Mesenchymal stem cell (in vitro differentiated cells and primary cell): ENCODE measurements around the gene MYH11.

Source experiments
- DNase-seq: peaks from one replicate; pipeline ENCODE4 v3.0.0-alpha.2; 2013
- H2AFZ ChIP-seq: one replicate; pipeline ENCODE4 v1.6.1; 2013; ENCODE audit warnings: low read depth, mild to moderate bottlenecking, control low read depth, inconsistent platforms, low read length, moderate library complexity
- H2AK5ac ChIP-seq: 2 replicates; pipeline ENCODE4 v1.6.1; 2013; ENCODE audit warnings: low read length, moderate library complexity, mild to moderate bottlenecking, inconsistent platforms; ENCODE audit not compliant: severe bottlenecking
- H2BK120ac ChIP-seq: one replicate; pipeline ENCODE4 v1.6.1; 2013; ENCODE audit warnings: low read depth, mild to moderate bottlenecking, inconsistent platforms, low read length, moderate library complexity
- H2BK12ac ChIP-seq, 2 experiments: one replicate each; pipeline ENCODE4 v1.6.1; 2013; ENCODE audit warnings: inconsistent platforms in 2 of 2, low read length in 2 of 2, mild to moderate bottlenecking in 2 of 2, moderate library complexity in 2 of 2, control low read depth in 1 of 2
- H2BK15ac ChIP-seq: one replicate; pipeline ENCODE4 v1.6.1; 2013; ENCODE audit warnings: mild to moderate bottlenecking, low read depth, inconsistent platforms; ENCODE audit not compliant: poor library complexity, severe bottlenecking
- H2BK5ac ChIP-seq: 2 replicates; pipeline ENCODE4 v1.6.1; 2013; ENCODE audit warnings: low read depth, mild to moderate bottlenecking, low read length, control low read depth, inconsistent platforms; ENCODE audit not compliant: poor library complexity, severe bottlenecking
- H3K14ac ChIP-seq, 2 experiments: one replicate each; pipeline ENCODE4 v1.6.1; 2013; ENCODE audit warnings: inconsistent platforms in 2 of 2, low read length in 2 of 2, control low read depth in 1 of 2, mild to moderate bottlenecking in 1 of 2, moderate library complexity in 1 of 2
- H3K18ac ChIP-seq, 2 experiments: one replicate each; pipeline ENCODE4 v1.6.1; 2013; ENCODE audit warnings: inconsistent platforms in 2 of 2, low read length in 2 of 2, control low read depth in 1 of 2, low read depth in 1 of 2, mild to moderate bottlenecking in 1 of 2
- H3K23ac ChIP-seq, 2 experiments: one replicate each; pipeline ENCODE4 v1.6.1; 2013; ENCODE audit warnings: inconsistent platforms in 2 of 2, low read length in 2 of 2, mild to moderate bottlenecking in 2 of 2, moderate library complexity in 2 of 2, control low read depth in 1 of 2
- H3K27ac ChIP-seq: 2 replicates; pipeline ENCODE4 v1.5.1; 2013; ENCODE audit warnings: mild to moderate bottlenecking, moderate library complexity, low read length, control low read depth, inconsistent platforms; ENCODE audit not compliant: poor library complexity, severe bottlenecking
- H3K27me3 ChIP-seq, 2 experiments: 2 replicates each; pipeline versions ENCODE4 v1.6.1 to v1.7.0; 2013; ENCODE audit warnings: low read length in 2 of 2, mild to moderate bottlenecking in 2 of 2, moderate library complexity in 2 of 2, control low read depth in 1 of 2, inconsistent platforms in 1 of 2; ENCODE audit not compliant: control insufficient read depth in 1 of 2, insufficient read depth in 1 of 2
- H3K36me3 ChIP-seq, 2 experiments: 2 replicates each; pipeline versions ENCODE4 v1.6.1 to v1.7.0; 2013; ENCODE audit warnings: low read length in 2 of 2, control low read depth in 1 of 2, inconsistent platforms in 1 of 2, low read depth in 1 of 2, mild to moderate bottlenecking in 1 of 2; ENCODE audit not compliant: insufficient read depth in 2 of 2, control insufficient read depth in 1 of 2
- H3K4ac ChIP-seq, 2 experiments: one replicate each; pipeline ENCODE4 v1.6.1; 2013; ENCODE audit warnings: inconsistent platforms in 2 of 2, low read length in 2 of 2, mild to moderate bottlenecking in 2 of 2, moderate library complexity in 2 of 2, control low read depth in 1 of 2, low read depth in 1 of 2
- H3K4me1 ChIP-seq: 2 replicates; pipeline ENCODE4 v1.6.1; 2013; ENCODE audit warnings: low read depth, low read length, control low read depth; ENCODE audit not compliant: control insufficient read depth, insufficient read depth
- H3K4me2 ChIP-seq: 2 replicates; pipeline ENCODE4 v1.6.1; 2013; ENCODE audit warnings: low read length, mild to moderate bottlenecking, inconsistent platforms; ENCODE audit not compliant: poor library complexity, severe bottlenecking
- H3K4me3 ChIP-seq, 2 experiments: 2 replicates each; pipeline versions ENCODE4 v1.5.1 to v1.7.0; 2013; ENCODE audit warnings: low read length in 2 of 2, mild to moderate bottlenecking in 2 of 2, control low read depth in 1 of 2, low read depth in 1 of 2; ENCODE audit not compliant: insufficient read depth in 1 of 2
- H3K79me1 ChIP-seq: replicated peaks from 2 replicates; pipeline ENCODE4 v1.6.1; 2013; ENCODE audit warnings: mild to moderate bottlenecking, control low read depth, low read length, inconsistent platforms; ENCODE audit not compliant: poor library complexity, severe bottlenecking
- H3K9ac ChIP-seq: 2 replicates; pipeline ENCODE4 v1.7.0; 2013; ENCODE audit warnings: mild to moderate bottlenecking, low read length, moderate library complexity
- H3K9me3 ChIP-seq: 2 replicates; pipeline ENCODE4 v1.7.0; 2013; ENCODE audit warnings: mild to moderate bottlenecking, low read length; ENCODE audit not compliant: control insufficient read depth
- H4K8ac ChIP-seq: one replicate; pipeline ENCODE4 v1.6.1; 2013; ENCODE audit warnings: inconsistent platforms, mild to moderate bottlenecking, low read length, moderate library complexity
- H4K91ac ChIP-seq: one replicate; pipeline ENCODE4 v1.6.1; 2013; ENCODE audit warnings: mild to moderate bottlenecking, low read length, inconsistent platforms
- WGBS: methylation state at CpG from one replicate; pipeline ENCODE4 v1.1.7; 2013; ENCODE audit warnings: mixed read lengths; 5-methylcytosine and 5-hydroxymethylcytosine counted together

MYH11 gene

GRCh38 chr16:15888072-15888976 lies 31.5 kb upstream of the MYH11 start, which contains the start of gene CEP20:
CEP20 (minus strand) TSS chr16:15888603; CDS start chr16:15888585, 18 bp downstream.
- peak within 1 kb of the TSS; percentile 9 for H2BK120ac ChIP-seq
- no peak within 1 kb of the TSS for H3K23ac ChIP-seq
- peak within 1 kb of the TSS; percentile 99 for H3K9ac ChIP-seq
- H3K27me3 ChIP-seq = no peaks in the 10 kb centered on the region
- peaks cover 2% of the 10 kb centered on the region for H3K4me1 ChIP-seq
- peak within 1 kb of the TSS; percentile 43 for H2AK5ac ChIP-seq
- H3K4me3 ChIP-seq = peak within 1 kb of the TSS; percentile 88 to 95
- peak within 1 kb of the TSS; percentile 66 for H2BK5ac ChIP-seq
- H3K4me2 ChIP-seq = peak within 1 kb of the TSS; percentile 86
- no peaks in the 10 kb centered on the region for H3K9me3 ChIP-seq
- WGBS = 4% methylated on average over 41 of the region's 41 CpGs
- H2BK12ac ChIP-seq = peak within 1 kb of the TSS in 1 of 2 experiments; percentile 63
- peak within 1 kb of the TSS; percentile 56 for H2BK15ac ChIP-seq
- peak within 1 kb of the TSS; percentile 92 for H4K8ac ChIP-seq
- peak; percentile 99 for DNase-seq
- H2AFZ ChIP-seq = peak within 1 kb of the TSS; percentile 69
- H3K18ac ChIP-seq = peak within 1 kb of the TSS; percentile 76 to 95
- peak within 1 kb of the TSS; percentile 61 for H4K91ac ChIP-seq
- peaks cover 4 to 10% of the 10 kb centered on the region in 2 experiments for H3K36me3 ChIP-seq
- peak within 1 kb of the TSS; percentile 84 for H3K27ac ChIP-seq
- peaks cover 4% of the 10 kb centered on the region for H3K79me1 ChIP-seq
- H3K14ac ChIP-seq = peak within 1 kb of the TSS in 1 of 2 experiments; percentile 87
- H3K4ac ChIP-seq = peak within 1 kb of the TSS; percentile 83 to 86

- WGBS = 95% methylated on average over 4 of the region's 4 CpGs
- Histone ChIP-seq H2BK12ac (no peak overlapping the region), H4K91ac (no peak overlapping the region)
Observed at GRCh38 chr16:15887283-15887682, 30.5 kb upstream of the MYH11 start.

GRCh38 chr16:15886078-15886477 lies 29.2 kb upstream of the MYH11 start:
- H4K8ac ChIP-seq = no peak overlapping the region
- H3K18ac ChIP-seq = no peak overlapping the region
- H3K36me3 ChIP-seq = peaks cover 17 to 30% of the 10 kb centered on the region in 2 experiments
- H2BK15ac ChIP-seq = no peak overlapping the region
- H3K4me1 ChIP-seq = peaks cover 3% of the 10 kb centered on the region
- H3K27me3 ChIP-seq = no peaks in the 10 kb centered on the region
- H2BK5ac ChIP-seq = no peak overlapping the region
- no peak overlapping the region for H4K91ac ChIP-seq
- no peak overlapping the region for H3K4ac ChIP-seq
- DNase-seq = no peak
- H3K9me3 ChIP-seq = no peaks in the 10 kb centered on the region
- H2BK12ac ChIP-seq = no peak overlapping the region
- H3K23ac ChIP-seq = no peak overlapping the region
- peaks cover 16% of the 10 kb centered on the region for H3K79me1 ChIP-seq
- H3K4me2 ChIP-seq = no peak overlapping the region
- 57% methylated on average over 1 of the region's 1 CpG for WGBS
- H3K27ac ChIP-seq = no peak overlapping the region
- H3K9ac ChIP-seq = peak overlapping the region; percentile 3
- no peak overlapping the region for H3K14ac ChIP-seq
- no peak overlapping the region for H3K4me3 ChIP-seq
- H2AFZ ChIP-seq = no peak overlapping the region
- no peak overlapping the region for H2AK5ac ChIP-seq
- no peak overlapping the region for H2BK120ac ChIP-seq

More at GRCh38 chr16:15887283-15887682, 30.5 kb upstream of the MYH11 start:
- H3K79me1 ChIP-seq = peaks cover 9% of the 10 kb centered on the region
- H3K4ac ChIP-seq = no peak overlapping the region
- no peak overlapping the region for H3K23ac ChIP-seq
- no peak overlapping the region for H2BK120ac ChIP-seq
- H2AK5ac ChIP-seq = no peak overlapping the region
- no peak overlapping the region for H3K14ac ChIP-seq
- peak overlapping the region; percentile 86 for H3K4me2 ChIP-seq
- H3K27me3 ChIP-seq = no peaks in the 10 kb centered on the region
- H3K27ac ChIP-seq = no peak overlapping the region
- H3K9ac ChIP-seq = peak overlapping the region; percentile 99
- peaks cover 11 to 20% of the 10 kb centered on the region in 2 experiments for H3K36me3 ChIP-seq
- peak; percentile 8 for DNase-seq
- no peaks in the 10 kb centered on the region for H3K9me3 ChIP-seq
- H2BK5ac ChIP-seq = no peak overlapping the region
- H3K4me1 ChIP-seq = peaks cover 3% of the 10 kb centered on the region
- no peak overlapping the region for H2BK15ac ChIP-seq
- H3K4me3 ChIP-seq = peak overlapping the region in 1 of 2 experiments; percentile 95
- H2AFZ ChIP-seq = no peak overlapping the region
- no peak overlapping the region for H4K8ac ChIP-seq
- no peak overlapping the region for H3K18ac ChIP-seq

GRCh38 chr16:15885560-15886001 lies 28.8 kb upstream of the MYH11 start:
- H2BK120ac ChIP-seq = no peak overlapping the region
- no peak overlapping the region for H3K14ac ChIP-seq
- H3K79me1 ChIP-seq = peaks cover 16% of the 10 kb centered on the region
- H3K4me3 ChIP-seq = no peak overlapping the region
- WGBS = 98% methylated on average over 5 of the region's 5 CpGs
- no peak overlapping the region for H2BK15ac ChIP-seq
- H3K9me3 ChIP-seq = no peaks in the 10 kb centered on the region
- H4K8ac ChIP-seq = no peak overlapping the region
- H3K18ac ChIP-seq = no peak overlapping the region
- H3K27me3 ChIP-seq = no peaks in the 10 kb centered on the region
- no peak overlapping the region for H3K23ac ChIP-seq
- peak; percentile 3 for DNase-seq
- H2BK5ac ChIP-seq = no peak overlapping the region
- no peak overlapping the region for H3K27ac ChIP-seq
- H4K91ac ChIP-seq = no peak overlapping the region
- peaks cover 19 to 30% of the 10 kb centered on the region in 2 experiments for H3K36me3 ChIP-seq
- H3K4ac ChIP-seq = no peak overlapping the region
- H2AFZ ChIP-seq = no peak overlapping the region
- no peak overlapping the region for H2BK12ac ChIP-seq
- peak overlapping the region; percentile 3 for H3K9ac ChIP-seq
- no peak overlapping the region for H3K4me2 ChIP-seq
- H3K4me1 ChIP-seq = peaks cover 4% of the 10 kb centered on the region
- no peak overlapping the region for H2AK5ac ChIP-seq
